Brain microvascular endothelial cell (primary cell): Measurements from ENCODE around the gene BAD.

Source experiments
- DNase-seq: peaks from one replicate; pipeline ENCODE4 v3.0.0-alpha.2; 2020
- H3K27ac ChIP-seq: fragments of 250-450 bp; sonication (Bioruptor Pico); 2 replicates; pipeline ENCODE4 v1.5.1; 2020; ENCODE audit warnings: mild to moderate bottlenecking, moderate library complexity
- H3K27me3 ChIP-seq: fragments of 250-450 bp; sonication (Bioruptor Pico); replicated peaks from 2 replicates; pipeline ENCODE4 v1.5.1; 2020; ENCODE audit warnings: mild to moderate bottlenecking
- H3K36me3 ChIP-seq: fragments of 250-450 bp; sonication (Bioruptor Pico); replicated peaks from 2 replicates; pipeline ENCODE4 v1.5.1; 2020; ENCODE audit warnings: mild to moderate bottlenecking
- H3K4me3 ChIP-seq: 2 replicates; pipeline ENCODE4 v1.5.1; 2011; ENCODE audit warnings: low read depth, mild to moderate bottlenecking, control low read depth, low read length, moderate library complexity
- in situ Hi-C: cut with HindIII; loops from 2 replicates; pipeline ENCODE4 v1.10.0; 2017; ENCODE audit warnings: low sequenced_read_pairs, low pct_ligation_motif_present
- TF ChIP-seq, protein P1 (sequence below): IDR thresholded peaks from 2 replicates; pipeline ENCODE4 v1.5.1; 2011; ENCODE audit warnings: low read depth, mild to moderate bottlenecking, moderate library complexity, low read length, control low read depth, inconsistent platforms; ENCODE audit errors: missing control alignments

BAD gene

DNA sequence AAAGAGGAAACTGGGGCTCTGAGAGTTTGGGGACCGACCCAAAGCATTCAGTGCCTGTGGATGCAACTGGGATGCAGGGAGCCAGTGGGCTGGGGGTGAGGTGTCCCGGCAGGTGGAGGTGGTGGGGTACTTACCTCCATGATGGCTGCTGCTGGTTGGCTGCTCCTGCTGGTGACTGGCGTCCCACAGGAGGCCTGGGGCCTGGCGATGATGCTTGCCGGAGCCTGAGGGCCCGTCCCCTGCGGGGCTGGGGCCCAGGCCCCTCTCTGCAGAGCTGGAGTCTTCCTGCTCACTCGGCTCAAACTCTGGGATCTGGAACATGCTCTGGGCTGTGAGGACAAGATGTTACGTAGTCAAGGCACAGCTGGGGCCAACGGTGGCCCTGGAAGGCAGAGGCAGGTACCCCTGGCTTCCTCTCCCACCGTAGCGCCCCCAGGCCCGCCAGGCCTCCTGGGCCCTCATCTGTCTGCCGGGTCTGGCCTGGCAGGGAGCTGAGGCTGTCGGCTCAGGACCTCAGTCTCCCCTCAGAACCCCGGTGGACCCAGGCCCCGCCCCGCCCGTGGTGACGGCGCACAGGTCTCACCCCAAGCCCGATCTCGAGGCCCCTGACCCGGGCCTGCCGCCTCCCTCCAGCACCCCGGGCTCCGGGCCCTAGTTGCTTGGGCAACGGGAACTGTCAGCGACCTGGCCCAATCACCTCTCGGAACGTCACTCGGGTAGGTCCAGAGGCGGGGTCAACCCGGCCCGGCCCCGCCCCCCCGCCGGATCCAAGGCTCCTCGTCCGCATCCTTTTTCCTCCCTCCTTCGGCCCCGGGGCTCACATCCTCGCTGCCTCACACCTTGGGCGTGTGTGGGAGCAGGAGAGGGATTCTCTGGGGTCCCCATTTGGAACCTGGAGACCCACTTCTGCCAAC lies at the start of gene BAD:
Gene BAD, minus strand, starts transcription at position 618 of the 914 bp plus-strand sequence. Its CDS starts 297 bp downstream, at position 321.
- Histone ChIP-seq H3K36me3 (no peaks in the 10 kb centered on the region), H3K27me3 (no peaks in the 10 kb centered on the region), H3K4me3 (peak within 1 kb of the TSS; percentile 70)

GRCh38 chr11:64333556-64333955 lies 49.1 kb upstream of the BAD start:
- DNase-seq, result no peak
- in situ Hi-C loops, result no loop called here
- TF ChIP-seq, protein P1, sequence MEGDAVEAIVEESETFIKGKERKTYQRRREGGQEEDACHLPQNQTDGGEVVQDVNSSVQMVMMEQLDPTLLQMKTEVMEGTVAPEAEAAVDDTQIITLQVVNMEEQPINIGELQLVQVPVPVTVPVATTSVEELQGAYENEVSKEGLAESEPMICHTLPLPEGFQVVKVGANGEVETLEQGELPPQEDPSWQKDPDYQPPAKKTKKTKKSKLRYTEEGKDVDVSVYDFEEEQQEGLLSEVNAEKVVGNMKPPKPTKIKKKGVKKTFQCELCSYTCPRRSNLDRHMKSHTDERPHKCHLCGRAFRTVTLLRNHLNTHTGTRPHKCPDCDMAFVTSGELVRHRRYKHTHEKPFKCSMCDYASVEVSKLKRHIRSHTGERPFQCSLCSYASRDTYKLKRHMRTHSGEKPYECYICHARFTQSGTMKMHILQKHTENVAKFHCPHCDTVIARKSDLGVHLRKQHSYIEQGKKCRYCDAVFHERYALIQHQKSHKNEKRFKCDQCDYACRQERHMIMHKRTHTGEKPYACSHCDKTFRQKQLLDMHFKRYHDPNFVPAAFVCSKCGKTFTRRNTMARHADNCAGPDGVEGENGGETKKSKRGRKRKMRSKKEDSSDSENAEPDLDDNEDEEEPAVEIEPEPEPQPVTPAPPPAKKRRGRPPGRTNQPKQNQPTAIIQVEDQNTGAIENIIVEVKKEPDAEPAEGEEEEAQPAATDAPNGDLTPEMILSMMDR, result no peak

More for the DNA sequence above, at the start of gene BAD:
- in situ Hi-C loops, result no loop called here
- peak within 1 kb of the TSS; percentile 66 for H3K27ac ChIP-seq
- TF ChIP-seq, protein P1, result no peak
- DNase-seq, result peak; percentile 92

GRCh38 chr11:64331569-64332371 lies 47.3 kb upstream of the BAD start:
- Histone ChIP-seq H3K27me3 (no peaks in the 10 kb centered on the region), H3K4me3 (no peak overlapping the region), H3K36me3 (no peaks in the 10 kb centered on the region), H3K27ac (no peak overlapping the region)
- TF ChIP-seq, protein P1, result peak; percentile 84
- DNase-seq, result peak; percentile 84
- in situ Hi-C loops, result no loop called here

More at GRCh38 chr11:64333556-64333955, 49.1 kb upstream of the BAD start:
- H3K27me3 ChIP-seq, result no peaks in the 10 kb centered on the region
- H3K27ac ChIP-seq, result no peak overlapping the region
- no peaks in the 10 kb centered on the region for H3K36me3 ChIP-seq
- H3K4me3 ChIP-seq, result no peak overlapping the region

GRCh38 chr11:64330888-64331287 lies 46.4 kb upstream of the BAD start:
- H3K27ac ChIP-seq, result no peak overlapping the region
- in situ Hi-C loops, result no loop called here
- H3K4me3 ChIP-seq, result no peak overlapping the region
- DNase-seq, result no peak
- no peaks in the 10 kb centered on the region for H3K27me3 ChIP-seq
- no peaks in the 10 kb centered on the region for H3K36me3 ChIP-seq
- TF ChIP-seq, protein P1, result no peak

GRCh38 chr11:64327993-64328392 lies 43.5 kb upstream of the BAD start:
- DNase-seq, result no peak
- TF ChIP-seq, protein P1, result no peak
- no peak overlapping the region for H3K27ac ChIP-seq
- no peaks in the 10 kb centered on the region for H3K27me3 ChIP-seq
- H3K4me3 ChIP-seq, result no peak overlapping the region
- H3K36me3 ChIP-seq, result no peaks in the 10 kb centered on the region
- in situ Hi-C loops, result no loop called here
